GM19463 (cell line): ENCODE results near the gene NXNL1.
A peak's percentile ranks its signal among the peaks of the same experiment; 100 is the strongest.
"Not testable (repeated sequence)": the region's sequence is repeated elsewhere in the genome, so short reads cannot be mapped to it uniquely, and the experiment has no call there.

Source experiments
- ATAC-seq: cut with Tn5 transposase; IDR thresholded peaks from one replicate; pipeline ENCODE4 v1.9.1; 2021; ENCODE audit warnings: mild to moderate bottlenecking, moderate library complexity; ENCODE audit not compliant: unreplicated experiment

NXNL1 gene

GRCh38 chr19:17487284-17488121 is 26.8 kb upstream of the NXNL1 start:
- no peak for ATAC-seq

GRCh38 chr19:17486545-17487240 is 26.0 kb upstream of the NXNL1 start:
- no peak for ATAC-seq

- no peak for ATAC-seq
These were observed 23.9 kb upstream of the NXNL1 start for GRCh38 chr19:17484520-17485185.

- ATAC-seq: no peak
These were observed 22.9 kb upstream of the NXNL1 start for GRCh38 chr19:17483605-17484002.

- ATAC-seq: no peak
These were observed 22.3 kb upstream of the NXNL1 start for GRCh38 chr19:17482877-17483604.

- no peak for ATAC-seq
These were observed 21.3 kb upstream of the NXNL1 start for GRCh38 chr19:17481986-17482385.

GRCh38 chr19:17479325-17479791 is 18.6 kb upstream of the NXNL1 start:
- no peak for ATAC-seq

GRCh38 chr19:17475541-17476115 is 14.9 kb upstream of the NXNL1 start:
- ATAC-seq: no peak

GRCh38 chr19:17475011-17475540 is 14.3 kb upstream of the NXNL1 start:
- ATAC-seq: not testable (repeated sequence)

- ATAC-seq: no peak
These were observed 12.3 kb upstream of the NXNL1 start for GRCh38 chr19:17473041-17473440.

GRCh38 chr19:17471410-17472125 is 10.8 kb upstream of the NXNL1 start:
- ATAC-seq: no peak

- ATAC-seq: peak; percentile 79
These were observed 9.5 kb upstream of the NXNL1 start, which contains the start of gene SLC27A1 for GRCh38 chr19:17470068-17470841. SLC27A1 (plus strand) TSS chr19:17470524; CDS start chr19:17470541, 17 bp downstream.

- ATAC-seq: peak; percentile 46
These were observed 8.8 kb upstream of the NXNL1 start for GRCh38 chr19:17469481-17470067.

- no peak for ATAC-seq
These were observed 8.4 kb upstream of the NXNL1 start for GRCh38 chr19:17469092-17469480.

GRCh38 chr19:17468302-17469091 is 7.8 kb upstream of the NXNL1 start:
- ATAC-seq: no peak

- no peak for ATAC-seq
These were observed 7.0 kb upstream of the NXNL1 start for GRCh38 chr19:17467471-17468301.

- no peak for ATAC-seq
These were observed 5.7 kb upstream of the NXNL1 start for GRCh38 chr19:17466487-17466850.
